SIG-M5 treated with dmso at 0.1 percent for 504 hours (cell line): ENCODE data around the gene FAM241A.

ENCODE experiments used
- DNase-seq: peaks from one replicate; lab custom pipeline; 2025; ENCODE audit not compliant: unreplicated experiment; lab: John Stamatoyannopoulos, UW

The FAM241A gene

GRCh38 chr4:112213091-112213490, 67.8 kb downstream of the FAM241A start:
- peak; percentile 45 for DNase-seq

DNA sequence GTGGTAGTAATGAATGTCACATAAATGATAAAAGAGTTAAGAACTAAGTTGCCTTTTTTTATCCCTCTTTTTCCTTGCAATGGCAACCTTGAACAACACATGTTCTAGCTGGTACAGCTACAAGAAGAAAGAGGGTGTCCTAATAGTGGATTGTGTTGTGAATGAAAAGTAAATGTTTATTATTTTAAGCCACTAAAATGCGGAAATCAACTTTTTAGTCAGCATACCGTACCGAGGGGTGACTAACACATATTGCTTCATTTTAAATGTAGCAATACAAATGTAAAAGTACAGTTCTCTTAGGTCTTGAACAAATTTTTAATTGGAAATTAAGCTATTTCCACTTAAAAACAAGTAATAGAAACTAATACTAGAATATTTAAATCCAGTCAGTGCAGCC, 68.6 kb downstream of the FAM241A start:
- peak; percentile 82 for DNase-seq

GRCh38 chr4:112214390-112215264, 69.4 kb downstream of the FAM241A start:
- DNase-seq, result peak; percentile 29

- no peak for DNase-seq
Observed at GRCh38 chr4:112219826-112220366, 74.6 kb downstream of the FAM241A start.

DNA sequence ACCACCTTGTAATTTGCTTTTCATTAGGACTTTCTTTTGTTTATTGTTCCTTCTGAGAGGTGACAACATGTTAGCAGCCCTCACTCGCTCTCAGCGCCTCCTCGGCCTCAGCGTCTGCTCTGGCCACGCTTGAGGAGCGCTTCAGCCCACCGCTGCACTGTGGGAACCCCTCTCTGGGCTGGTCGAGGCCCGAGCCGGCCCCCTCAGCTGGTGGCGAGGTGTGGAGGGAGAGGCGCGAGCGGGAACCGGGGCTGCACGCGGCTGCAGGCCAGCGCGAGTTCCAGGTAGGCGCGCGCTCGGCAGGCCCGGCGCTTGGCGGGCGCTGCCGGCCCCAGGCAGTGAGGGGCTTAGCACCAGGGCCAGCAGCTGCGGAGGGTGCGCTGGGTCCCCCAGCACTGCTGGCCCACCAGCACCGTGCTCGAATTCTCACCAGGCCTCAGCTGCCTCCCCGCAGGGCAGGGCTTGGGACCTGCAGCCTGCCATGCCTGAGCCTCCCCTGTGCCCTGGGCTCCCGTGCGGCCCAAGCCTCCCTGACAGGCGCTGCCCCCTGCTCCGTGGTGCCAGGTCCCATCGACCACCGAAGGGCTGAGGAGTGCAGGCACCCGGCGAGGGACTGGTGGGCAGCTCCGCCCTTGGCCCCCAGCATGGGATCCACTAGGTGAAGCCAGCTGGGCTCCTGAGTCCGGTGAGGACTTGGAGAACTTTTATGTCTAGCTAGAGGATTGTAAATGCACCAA, 77.1 kb downstream of the FAM241A start:
- no peak for DNase-seq

DNA sequence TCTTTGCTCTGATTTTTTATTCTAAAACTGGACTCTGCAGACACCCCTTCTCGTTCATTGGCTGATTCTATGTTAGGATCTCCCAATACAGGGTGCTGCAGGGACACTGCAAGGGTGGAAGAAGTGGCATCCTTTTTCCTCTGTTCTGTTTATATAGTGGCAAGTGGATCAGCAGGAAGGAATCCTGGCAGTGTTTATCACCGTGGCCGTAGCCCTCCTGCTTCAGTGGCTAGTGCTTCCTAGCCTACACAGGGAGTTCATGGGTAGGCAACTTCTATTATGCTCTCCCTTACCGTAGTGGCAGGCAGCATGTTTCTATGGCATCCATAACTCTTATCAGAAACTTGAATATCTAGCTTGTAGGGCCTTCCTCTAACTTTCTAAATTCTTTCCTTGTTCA, 79.9 kb downstream of the FAM241A start:
- no peak for DNase-seq

- DNase-seq, result peak; percentile 91
Observed at GRCh38 chr4:112230879-112231778, 85.9 kb downstream of the FAM241A start.

GRCh38 chr4:112231779-112232713, 86.8 kb downstream of the FAM241A start, which contains the start of gene AP1AR:
Gene AP1AR, plus strand, starts transcription at chr4:112231787. Its CDS starts 305 bp downstream, at chr4:112232092.
- DNase-seq, result peak; percentile 73

DNA sequence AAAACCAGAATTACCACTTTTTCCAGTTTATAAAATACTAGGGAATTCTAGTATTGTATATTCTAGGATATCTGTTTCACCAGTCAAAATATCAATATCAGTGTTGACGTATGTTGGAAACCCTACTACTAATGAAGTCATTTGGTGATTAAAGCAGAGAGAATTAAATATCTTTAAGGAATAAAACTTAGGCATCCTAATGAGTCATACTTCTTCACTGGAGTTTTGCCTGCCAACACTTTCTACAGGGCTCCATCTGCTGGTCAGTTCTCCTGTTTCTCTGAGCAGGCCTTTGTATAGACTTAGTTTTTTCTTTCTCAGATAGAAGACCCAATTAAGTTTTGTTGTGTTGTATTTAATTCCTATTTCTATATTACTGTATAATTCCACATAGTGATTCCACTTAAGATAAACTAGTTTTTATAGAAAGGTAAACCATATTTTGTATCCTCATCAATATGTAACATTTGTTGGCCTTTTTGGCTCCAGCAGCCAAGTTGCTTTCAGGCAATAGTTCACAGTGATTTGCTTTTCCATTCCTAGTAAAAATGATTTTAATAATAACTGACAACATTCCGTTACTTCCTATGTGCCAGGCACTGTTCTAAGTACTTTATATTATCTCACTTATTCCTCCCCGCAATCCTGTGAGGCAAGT, 89.8 kb downstream of the FAM241A start:
- DNase-seq, result peak; percentile 78

- DNase-seq, result no peak
Observed at GRCh38 chr4:112236040-112236439, 90.8 kb downstream of the FAM241A start.

DNA sequence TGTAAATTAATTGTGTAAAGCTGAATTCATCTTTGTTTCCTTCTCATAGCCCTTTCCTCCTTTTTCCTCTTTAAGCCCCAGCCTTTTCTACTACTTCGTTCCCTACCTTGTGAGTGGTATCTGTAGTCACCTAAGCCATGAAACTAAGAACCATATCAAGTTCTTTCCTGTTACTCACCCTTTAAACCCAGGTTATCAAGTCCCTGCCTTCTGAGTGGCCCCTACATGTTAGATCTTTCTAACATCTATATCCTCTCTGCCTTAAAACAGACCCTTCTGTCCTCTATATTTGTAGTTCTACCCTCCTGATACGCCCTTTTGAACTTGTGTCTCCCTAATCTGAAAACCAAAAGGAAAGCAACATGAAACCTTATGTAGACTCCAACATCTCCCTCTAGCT, 93.6 kb downstream of the FAM241A start:
- no peak for DNase-seq
